Left lung (tissue), 10 donors: ENCODE measurements around the gene CRTC1. TPM values are rescaled to one million over a fixed set of nuclear protein-coding genes. Genes with fewer than 3 reads are reported as not detected.

Source experiments
- ATAC-seq: fragments of 200-7000 bp; cut with Tn5 transposase; one replicate; pipeline ENCODE4 v1.9.1; 2020; ENCODE audit warnings: moderate library complexity
- DNase-seq, 4 donors: peaks; one replicate each; pipeline ENCODE4 v3.0.0-alpha.2; 2013 to 2020
- H3K27ac ChIP-seq, 2 donors: fragments of 200-600 bp; sonication (generic) in 1 of 2; one replicate each; pipeline versions ENCODE4 v1.5.0 to v1.8.0; 2020 to 2021
- H3K27me3 ChIP-seq, 2 donors: fragments of 200-600 bp; sonication (generic) in 1 of 2; one replicate each; pipeline versions ENCODE4 v1.5.0 to v1.8.0; 2020 to 2021
- H3K36me3 ChIP-seq, 2 donors: fragments of 200-600 bp; sonication (generic) in 1 of 2; one replicate each; pipeline versions ENCODE4 v1.5.0 to v1.8.0; 2020 to 2021
- H3K4me1 ChIP-seq, 2 donors: fragments of 200-600 bp; one replicate each; pipeline ENCODE4 v1.8.0; 2021
- H3K4me3 ChIP-seq, 2 donors: fragments of 200-600 bp; sonication (generic) in 1 of 2; one replicate each; pipeline versions ENCODE4 v1.5.0 to v1.8.0; 2020 to 2021; ENCODE audit warnings: mild to moderate bottlenecking in 1 of 2
- H3K9me3 ChIP-seq, 2 donors: fragments of 200-600 bp; sonication (generic) in 1 of 2; one replicate each; pipeline versions ENCODE4 v1.5.0 to v1.8.0; 2020 to 2021
- intact Hi-C, 2 donors: fragments of 100-400 bp; cut with DNase I; formaldehyde crosslinking; loops; one replicate each; pipeline versions ENCODE4 v1.11.2 to v1.14.2; 2022
- polyA plus RNA-seq, 6 donors: library from polyadenylated mRNA; unstranded; fragments of 120-200 nt; gene quantifications; one replicate each; pipeline ENCODE4 v1.2.1, GENCODE V29; 2013; ENCODE audit not compliant: insufficient read length in 6 of 6
- total RNA-seq, 2 donors: library from RNA; stranded (reverse); fragmentation: NEBNext Ultra II Directional; extraction: Animal tissue kit (Norgen Biotek cat#: 25700); gene quantifications; one replicate each; pipeline ENCODE4 v1.2.1, GENCODE V29; 2021
- TF ChIP-seq, protein P1 (sequence below), 2 donors: fragments of 200-600 bp; sonication (generic) in 1 of 2; IDR thresholded peaks; one replicate each; pipeline versions ENCODE4 v1.5.0 to v1.8.0; 2021; ENCODE audit warnings: antibody characterized with exemption in 2 of 2
- donor health status: DM: no; HTN: yes; CAD: no.
- donor health status: DM: no; HTN: no; CAD: no.

CRTC1 gene
- total and polyA plus RNA-seq, 8 donors, result 11.3 to 23.9 (median 14.6) TPM

DNA sequence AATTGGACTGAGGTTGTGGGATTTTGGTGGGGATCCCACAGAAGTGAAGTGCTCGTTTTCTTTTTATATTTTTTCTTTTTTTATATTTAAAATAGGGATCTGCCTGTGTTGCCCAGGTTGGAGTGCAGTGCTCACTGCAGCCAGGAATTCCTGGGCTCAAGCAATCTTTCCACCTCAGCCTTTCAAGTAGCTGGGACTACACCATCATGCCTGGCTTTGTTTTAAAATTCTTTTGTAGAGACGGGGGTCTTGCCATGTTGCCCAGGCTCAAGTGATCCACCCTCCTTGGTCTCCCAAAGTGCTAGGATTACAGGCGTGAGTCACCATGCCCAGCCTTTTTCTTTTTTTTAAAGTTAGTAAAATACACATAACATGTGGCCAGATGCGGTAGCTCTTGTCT, 20.6 kb downstream of the CRTC1 start:
- Histone ChIP-seq H3K9me3 (no peaks in the 10 kb centered on the region), H3K4me3 (no peak overlapping the region), H3K27ac (no peak overlapping the region), H3K27me3 (no peaks in the 10 kb centered on the region), H3K4me1 (peaks cover 12 to 21% of the 10 kb centered on the region in 2 donors), H3K36me3 (no peaks in the 10 kb centered on the region)
- TF ChIP-seq, protein P1, sequence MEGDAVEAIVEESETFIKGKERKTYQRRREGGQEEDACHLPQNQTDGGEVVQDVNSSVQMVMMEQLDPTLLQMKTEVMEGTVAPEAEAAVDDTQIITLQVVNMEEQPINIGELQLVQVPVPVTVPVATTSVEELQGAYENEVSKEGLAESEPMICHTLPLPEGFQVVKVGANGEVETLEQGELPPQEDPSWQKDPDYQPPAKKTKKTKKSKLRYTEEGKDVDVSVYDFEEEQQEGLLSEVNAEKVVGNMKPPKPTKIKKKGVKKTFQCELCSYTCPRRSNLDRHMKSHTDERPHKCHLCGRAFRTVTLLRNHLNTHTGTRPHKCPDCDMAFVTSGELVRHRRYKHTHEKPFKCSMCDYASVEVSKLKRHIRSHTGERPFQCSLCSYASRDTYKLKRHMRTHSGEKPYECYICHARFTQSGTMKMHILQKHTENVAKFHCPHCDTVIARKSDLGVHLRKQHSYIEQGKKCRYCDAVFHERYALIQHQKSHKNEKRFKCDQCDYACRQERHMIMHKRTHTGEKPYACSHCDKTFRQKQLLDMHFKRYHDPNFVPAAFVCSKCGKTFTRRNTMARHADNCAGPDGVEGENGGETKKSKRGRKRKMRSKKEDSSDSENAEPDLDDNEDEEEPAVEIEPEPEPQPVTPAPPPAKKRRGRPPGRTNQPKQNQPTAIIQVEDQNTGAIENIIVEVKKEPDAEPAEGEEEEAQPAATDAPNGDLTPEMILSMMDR (IDR thresholded peaks at IDR 0.05), result no peak
- no peak for ATAC-seq
- intact Hi-C loops, result no loop called here
- DNase-seq, result no peak

DNA sequence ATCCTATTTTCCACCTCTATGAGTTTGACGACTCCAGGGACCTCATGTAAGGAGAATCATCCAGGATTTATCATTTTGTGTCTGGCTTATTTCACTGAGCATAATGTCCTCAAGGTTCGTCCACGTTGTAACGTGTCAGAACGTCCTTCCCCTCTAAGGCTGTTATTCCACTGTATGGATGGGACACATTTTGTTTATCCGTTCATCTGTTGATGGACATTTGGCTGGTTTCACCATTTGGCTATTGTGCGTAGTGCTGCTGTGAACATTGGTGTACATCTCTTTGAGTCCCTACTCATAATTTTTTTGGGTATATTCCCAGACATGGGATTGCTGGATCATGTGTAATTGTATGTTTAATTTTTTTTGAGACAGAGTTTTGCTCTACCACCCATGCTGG, 21.5 kb downstream of the CRTC1 start:
- Histone ChIP-seq H3K36me3 (no peaks in the 10 kb centered on the region), H3K9me3 (no peaks in the 10 kb centered on the region), H3K4me3 (no peak overlapping the region), H3K27me3 (no peaks in the 10 kb centered on the region), H3K27ac (no peak overlapping the region), H3K4me1 (peaks cover 12 to 23% of the 10 kb centered on the region in 2 donors)
- ATAC-seq (no peak), DNase-seq (no peak)
- TF ChIP-seq, protein P1 (IDR thresholded peaks at IDR 0.05), result no peak
- intact Hi-C loops, result no loop called here

DNA sequence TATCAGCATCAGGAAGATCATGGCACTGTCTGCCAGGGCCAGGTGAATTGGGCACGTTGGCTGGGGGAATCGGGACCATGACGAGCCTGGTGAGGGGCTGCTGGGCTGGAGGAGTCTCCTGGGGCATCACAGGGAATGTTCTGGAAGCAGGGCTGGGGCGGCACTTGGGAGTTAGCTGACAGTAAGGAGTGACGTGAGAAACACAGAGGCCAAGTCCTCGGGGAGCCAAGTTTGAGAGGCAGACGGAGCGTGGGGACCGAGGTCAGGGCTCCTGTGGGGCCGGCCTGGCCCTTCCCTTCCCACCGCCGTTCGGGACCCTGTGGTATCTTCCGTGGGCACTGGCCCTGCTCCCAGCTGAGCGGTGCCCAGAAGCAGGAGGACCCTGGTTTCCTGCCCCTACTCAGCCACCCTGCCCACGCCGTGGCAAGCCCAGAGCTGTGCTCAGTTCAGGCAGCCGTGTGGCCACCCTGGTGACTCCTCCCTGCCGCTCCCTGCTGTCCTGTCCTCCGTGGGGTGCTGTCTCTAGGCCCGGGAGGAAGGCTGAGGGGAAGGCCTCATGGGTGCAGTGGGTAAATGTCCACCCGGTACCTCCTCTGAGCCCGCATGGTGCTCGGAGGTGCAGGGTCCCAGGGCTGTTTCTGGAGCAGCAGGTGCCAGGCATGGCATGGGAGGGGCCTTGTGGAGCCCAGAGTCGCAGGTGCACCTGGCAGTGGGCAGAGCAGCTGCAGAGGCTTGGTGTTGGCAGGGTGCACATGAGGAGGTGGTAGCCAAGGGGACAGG, 25.2 kb downstream of the CRTC1 start:
- ATAC-seq, result no peak

GRCh38 chr19:18709546-18709945, 26.1 kb downstream of the CRTC1 start:
- peaks cover 7 to 27% of the 10 kb centered on the region in 2 donors for H3K4me1 ChIP-seq
- no peak overlapping the region for H3K27ac ChIP-seq
- no peak overlapping the region for H3K4me3 ChIP-seq
- no peak for ATAC-seq
- no peak for DNase-seq
- intact Hi-C loops, result no loop called here
- TF ChIP-seq, protein P1 (IDR thresholded peaks at IDR 0.05), result no peak
- H3K36me3 ChIP-seq, result no peaks in the 10 kb centered on the region
- no peaks in the 10 kb centered on the region for H3K27me3 ChIP-seq
- H3K9me3 ChIP-seq, result no peaks in the 10 kb centered on the region

More for the DNA sequence above, 25.2 kb downstream of the CRTC1 start:
- Histone ChIP-seq H3K27ac (no peak overlapping the region), H3K4me1 (peaks cover 7 to 27% of the 10 kb centered on the region in 2 donors), H3K36me3 (no peaks in the 10 kb centered on the region), H3K4me3 (no peak overlapping the region), H3K9me3 (no peaks in the 10 kb centered on the region), H3K27me3 (no peaks in the 10 kb centered on the region)
- intact Hi-C loops, result no loop called here
- TF ChIP-seq, protein P1 (IDR thresholded peaks at IDR 0.05), result no peak
- DNase-seq, result no peak

DNA sequence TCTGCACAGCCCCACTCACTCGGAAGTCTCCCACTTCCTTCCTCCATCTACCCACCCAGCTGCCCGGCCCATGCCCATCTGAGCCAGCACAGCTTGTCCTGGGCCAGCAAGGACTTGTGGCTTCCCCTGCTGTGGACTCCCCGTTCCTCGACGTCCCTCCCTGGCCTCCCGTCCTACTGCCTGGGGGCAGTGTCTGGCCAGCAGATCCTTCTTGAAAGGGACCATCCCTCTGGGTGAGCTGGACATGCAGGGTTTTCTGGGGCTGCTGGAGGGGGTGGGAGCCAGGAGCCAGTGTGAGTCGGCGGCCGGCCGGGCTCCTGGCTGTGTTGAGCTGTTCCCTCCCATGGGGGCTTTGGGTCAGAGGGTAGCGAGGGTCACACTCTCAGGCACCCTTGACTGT, 26.7 kb downstream of the CRTC1 start:
- TF ChIP-seq, protein P1 (IDR thresholded peaks at IDR 0.05), result no peak
- Histone ChIP-seq H3K4me3 (no peak overlapping the region), H3K4me1 (peaks cover 7 to 27% of the 10 kb centered on the region in 2 donors), H3K27me3 (no peaks in the 10 kb centered on the region), H3K27ac (no peak overlapping the region), H3K36me3 (no peaks in the 10 kb centered on the region), H3K9me3 (no peaks in the 10 kb centered on the region)
- ATAC-seq (no peak), DNase-seq (no peak)
- intact Hi-C loops, result no loop called here
